ENCODE data around the gene MYO1G. TPM values are rescaled to one million over a fixed set of nuclear protein-coding genes. Genes with fewer than 3 reads are reported as not detected.
"Not testable (repeated sequence)": the region's sequence is repeated elsewhere in the genome, so short reads cannot be mapped to it uniquely, and the experiment has no call there.

Gene MYO1G
- total RNA-seq, 1 donor = 0.09 TPM

GRCh38 chr7:44936322-44936721, 42.5 kb downstream of the MYO1G start:
- TF ChIP-seq CTCF (IDR thresholded peaks at IDR 0.05; ENCODE audit: insufficient read depth, low read length) = no peak
- H3K4me3 ChIP-seq (ENCODE audit: low read depth, low read length) = no peak overlapping the region
- DNase-seq (ENCODE audit: low read depth) = no peak

GRCh38 chr7:44935583-44935982, 43.2 kb downstream of the MYO1G start:
- no peak for DNase-seq (ENCODE audit: low read depth)
- TF ChIP-seq CTCF (IDR thresholded peaks at IDR 0.05; ENCODE audit: insufficient read depth, low read length) = no peak
- H3K4me3 ChIP-seq (ENCODE audit: low read depth, low read length) = no peak overlapping the region

GRCh38 chr7:44935016-44935415, 43.8 kb downstream of the MYO1G start:
- TF ChIP-seq CTCF (IDR thresholded peaks at IDR 0.05; ENCODE audit: insufficient read depth, low read length) = no peak
- no peak for DNase-seq (ENCODE audit: low read depth)
- no peak overlapping the region for H3K4me3 ChIP-seq (ENCODE audit: low read depth, low read length)

GRCh38 chr7:44934510-44934909, 44.3 kb downstream of the MYO1G start:
- not testable (repeated sequence) for DNase-seq (ENCODE audit: low read depth); H3K4me3 ChIP-seq (ENCODE audit: low read depth, low read length)

- no peak overlapping the region for H3K4me3 ChIP-seq (ENCODE audit: low read depth, low read length)
- DNase-seq (ENCODE audit: low read depth) = no peak
- no peak for TF ChIP-seq CTCF (IDR thresholded peaks at IDR 0.05; ENCODE audit: insufficient read depth, low read length)
These were observed 47.9 kb downstream of the MYO1G start for GRCh38 chr7:44930921-44931320.

DNA sequence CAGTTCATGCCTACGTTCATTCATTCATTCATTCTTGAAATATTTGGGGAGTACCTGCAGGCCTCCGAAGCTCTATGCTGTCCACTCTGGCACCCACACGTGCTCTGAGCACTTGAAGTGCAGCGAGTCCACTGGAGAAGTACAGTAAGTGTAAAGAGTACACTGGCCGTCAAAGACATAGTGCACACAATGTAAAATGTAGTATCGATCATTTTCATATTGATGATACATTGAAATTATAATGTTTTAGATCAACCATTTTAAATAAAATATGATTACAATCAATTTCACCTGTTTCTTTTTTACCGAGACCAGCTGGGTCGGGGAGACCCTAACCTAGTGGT, 56.5 kb downstream of the MYO1G start:
- H3K4me3 ChIP-seq (ENCODE audit: low read depth, low read length) = no peak overlapping the region
- no peak for TF ChIP-seq CTCF (IDR thresholded peaks at IDR 0.05; ENCODE audit: insufficient read depth, low read length)
- DNase-seq (ENCODE audit: low read depth) = no peak

- peak; percentile 73 for DNase-seq (ENCODE audit: low read depth)
- no peak overlapping the region for H3K4me3 ChIP-seq (ENCODE audit: low read depth, low read length)
- TF ChIP-seq CTCF (IDR thresholded peaks at IDR 0.05; ENCODE audit: insufficient read depth, low read length) = peak; percentile 86
These were observed 57.0 kb downstream of the MYO1G start for GRCh38 chr7:44921607-44922350.
